GM18520 (cell line): ENCODE results near the gene GRID1.

Source experiments
- ATAC-seq: cut with Tn5 transposase; IDR thresholded peaks from one replicate; pipeline ENCODE4 v1.9.1; 2021; ENCODE audit not compliant: unreplicated experiment

Gene GRID1

DNA sequence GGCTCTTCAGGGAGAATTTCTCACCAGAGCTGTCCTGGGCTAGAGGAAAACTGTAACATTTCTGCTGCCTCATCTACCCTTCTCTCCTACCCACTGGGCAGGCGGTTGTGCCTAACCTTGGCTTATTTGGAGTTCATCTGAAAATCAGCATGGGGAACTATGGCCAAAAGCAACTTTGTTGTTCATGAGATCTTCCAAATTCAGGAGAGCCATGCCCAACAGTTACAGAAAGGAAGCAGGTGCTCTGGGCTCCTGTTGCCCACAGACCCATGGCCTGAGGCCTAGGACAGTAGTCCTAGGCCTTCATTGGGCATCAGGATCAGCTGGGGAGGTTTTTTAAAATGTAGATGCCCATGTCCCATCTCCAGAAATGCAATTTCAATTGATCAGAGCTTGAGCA, 85.2 kb downstream of the GRID1 start:
- no peak for ATAC-seq

DNA sequence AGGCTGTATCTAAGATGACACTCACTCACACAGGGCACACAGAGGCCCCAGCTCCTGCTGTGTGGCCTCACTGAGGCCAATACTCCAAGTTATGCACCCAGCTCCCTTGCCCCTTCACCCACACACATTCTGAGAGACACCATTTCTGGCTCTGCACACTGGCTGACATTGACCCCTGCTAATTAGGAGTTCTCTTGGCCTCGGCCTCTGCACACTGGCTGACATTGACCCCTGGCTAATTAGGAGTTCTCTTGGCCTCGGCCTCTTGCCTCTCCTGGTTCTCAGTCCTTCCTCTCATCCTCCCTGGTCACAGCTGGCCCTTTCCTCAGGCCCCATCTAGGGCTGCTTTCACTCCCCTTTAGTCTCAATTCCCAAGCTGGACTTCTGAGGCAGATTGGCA, 97.3 kb downstream of the GRID1 start:
- no peak for ATAC-seq

DNA sequence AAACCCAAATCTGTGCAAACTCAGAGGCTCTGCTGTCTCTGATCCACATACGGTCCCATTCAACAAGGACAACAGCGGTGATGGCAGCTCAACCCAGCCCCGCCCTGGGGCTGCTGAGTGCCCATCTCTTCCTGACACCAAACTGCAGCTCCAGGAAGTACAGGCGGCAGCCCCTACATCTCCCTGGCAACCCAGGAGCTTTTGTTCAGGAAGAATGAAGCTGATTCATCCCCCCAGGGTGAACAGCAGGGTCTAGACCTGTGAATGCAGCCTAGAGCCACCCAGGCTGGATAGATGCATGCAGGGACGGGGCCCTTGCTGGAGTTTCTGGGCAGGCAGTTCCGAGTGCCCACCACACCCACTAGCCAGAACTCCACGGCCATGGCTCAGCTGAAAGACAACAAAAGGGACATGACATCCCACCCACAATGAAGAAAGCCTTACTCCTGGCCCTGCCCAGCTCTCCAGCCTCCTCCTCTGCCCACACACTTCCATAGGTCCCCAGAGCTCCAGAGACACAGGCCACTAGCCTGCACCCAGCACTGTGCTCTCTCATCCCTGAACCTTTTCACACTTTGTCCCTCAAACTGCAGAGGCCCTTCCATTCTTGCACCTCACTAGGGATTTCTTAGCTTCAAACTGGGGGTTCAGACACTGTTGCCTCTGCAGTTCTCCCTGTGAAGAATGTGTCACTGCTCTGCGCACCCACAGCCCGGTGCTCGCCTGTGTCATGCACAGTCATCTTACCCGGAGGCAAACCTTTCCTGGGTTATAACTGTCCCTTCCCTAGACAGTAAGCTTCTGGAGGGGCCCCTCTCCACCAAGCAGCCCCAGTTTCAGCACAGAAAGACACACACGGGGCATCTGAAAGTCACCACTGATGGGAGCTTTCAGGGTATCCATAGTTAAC, 99.1 kb downstream of the GRID1 start:
- ATAC-seq: no peak

DNA sequence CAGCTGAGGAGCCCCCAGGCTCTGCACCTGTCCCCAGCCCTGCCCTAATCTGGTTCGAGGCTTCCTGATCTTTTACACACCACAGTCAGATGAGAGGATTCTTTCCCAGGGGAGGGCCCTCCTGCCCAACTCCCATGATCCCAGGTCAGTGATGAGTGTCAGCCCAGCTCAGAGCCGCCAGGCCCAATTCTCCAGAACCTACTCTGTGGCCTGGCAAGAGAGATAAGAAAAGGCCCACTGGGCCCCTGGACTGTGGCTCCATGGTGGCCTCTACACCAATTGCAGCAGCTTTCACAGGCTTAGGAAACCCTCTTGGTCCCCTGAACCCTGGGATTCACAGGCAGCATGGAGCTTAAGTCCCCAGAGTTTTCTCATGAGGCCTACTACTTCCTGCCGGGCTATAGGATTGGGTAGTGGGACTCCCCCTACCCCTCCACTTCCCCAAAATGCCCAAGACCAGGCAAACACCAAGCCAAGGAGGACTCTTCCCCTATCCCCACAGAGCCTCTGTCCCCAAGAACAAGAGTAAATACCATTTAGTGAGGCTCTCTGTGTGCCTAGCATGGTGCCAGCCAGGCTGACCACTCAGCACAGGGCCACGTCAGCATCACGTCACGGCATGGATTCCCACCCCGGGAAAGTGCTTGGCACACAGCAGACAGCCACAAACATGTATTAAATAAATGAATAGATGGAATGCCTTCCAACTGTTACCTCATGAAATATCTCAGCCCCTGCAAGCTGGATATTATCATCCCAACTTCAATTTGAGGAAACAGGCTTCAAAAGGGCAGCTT, 100.0 kb downstream of the GRID1 start:
- ATAC-seq: no peak

DNA sequence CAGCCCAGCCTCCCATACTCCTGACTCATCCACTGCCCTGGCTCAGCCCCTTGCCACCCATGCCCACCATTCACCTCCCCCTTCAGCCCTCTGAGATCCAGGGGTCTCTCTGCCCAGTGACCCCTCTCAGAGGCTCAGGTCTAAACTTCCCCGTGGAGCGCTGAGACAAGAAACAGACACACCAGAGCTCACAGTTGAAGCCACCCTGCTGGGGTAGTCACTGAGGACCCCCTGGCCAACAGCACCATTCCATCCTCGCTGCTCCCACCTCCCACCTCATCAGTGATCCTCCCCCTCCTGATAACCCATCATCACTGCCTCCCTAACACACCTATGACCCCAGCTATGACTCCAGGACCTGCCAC, 100.7 kb downstream of the GRID1 start:
- ATAC-seq: no peak

DNA sequence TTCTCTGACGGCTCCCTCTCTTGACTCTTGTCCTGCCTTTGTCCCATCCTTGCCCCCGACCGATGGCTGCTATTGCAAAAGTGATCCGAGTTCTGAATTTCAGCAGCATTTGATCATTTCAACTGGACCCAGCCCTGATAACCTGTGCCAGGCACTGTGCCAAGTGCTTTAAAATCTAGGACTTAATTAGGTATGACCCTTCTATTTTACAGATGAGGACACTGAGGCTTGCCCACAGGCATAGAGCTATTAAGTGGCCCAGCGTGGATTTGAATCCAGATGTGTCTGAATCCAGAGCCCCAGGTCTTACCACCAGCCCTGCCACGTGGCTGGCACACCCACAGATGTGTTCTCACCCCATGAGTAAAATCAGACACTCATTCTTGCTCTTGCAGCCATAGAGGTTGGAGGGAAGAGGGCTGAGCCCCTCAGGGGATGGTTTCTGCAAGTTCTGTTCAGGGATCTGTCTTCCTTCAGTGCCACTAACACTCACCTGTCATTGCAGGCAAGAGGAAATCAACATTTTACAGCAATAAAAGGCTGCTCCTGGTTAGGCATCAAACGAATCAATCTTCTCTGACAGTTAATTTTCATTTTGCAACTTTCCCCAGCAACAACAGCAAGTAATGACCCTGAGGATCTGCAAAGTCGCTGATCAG, 101.2 kb downstream of the GRID1 start:
- ATAC-seq: no peak

DNA sequence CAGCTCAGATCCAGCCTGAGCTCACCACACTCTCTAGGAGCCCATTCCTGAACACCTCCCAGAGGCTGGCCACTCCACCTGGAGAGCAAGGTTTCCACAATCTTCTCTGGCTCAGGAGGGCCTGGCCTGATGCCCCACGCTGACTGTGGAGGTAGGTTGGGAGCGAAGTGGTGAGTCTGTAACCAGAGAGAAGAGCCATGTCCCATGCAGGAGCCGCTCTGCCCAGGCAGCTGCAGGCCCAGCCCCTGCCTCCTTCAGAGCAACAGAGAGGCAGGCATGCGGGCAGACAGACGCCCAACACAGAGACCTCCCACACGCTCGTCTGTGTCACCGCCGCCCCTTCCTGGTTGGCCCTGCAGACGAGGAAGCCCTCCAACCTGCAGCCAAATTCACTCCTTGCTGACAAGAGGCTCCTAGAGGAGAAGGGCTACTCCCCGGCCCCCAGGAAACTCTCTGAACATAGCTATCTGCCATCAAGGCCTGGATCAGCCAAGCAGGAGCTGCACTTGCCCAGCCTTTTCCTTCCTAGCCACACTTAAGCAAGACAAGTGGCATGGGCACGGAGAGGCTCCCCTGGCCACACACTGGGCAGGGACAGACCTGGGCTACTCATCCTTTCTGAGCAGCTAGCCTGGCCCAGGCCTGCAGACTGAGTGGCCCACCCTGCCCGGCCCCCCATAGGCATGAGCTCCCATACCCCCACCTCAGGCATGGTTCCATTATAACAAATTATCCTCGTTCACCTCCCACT, 101.9 kb downstream of the GRID1 start:
- no peak for ATAC-seq

DNA sequence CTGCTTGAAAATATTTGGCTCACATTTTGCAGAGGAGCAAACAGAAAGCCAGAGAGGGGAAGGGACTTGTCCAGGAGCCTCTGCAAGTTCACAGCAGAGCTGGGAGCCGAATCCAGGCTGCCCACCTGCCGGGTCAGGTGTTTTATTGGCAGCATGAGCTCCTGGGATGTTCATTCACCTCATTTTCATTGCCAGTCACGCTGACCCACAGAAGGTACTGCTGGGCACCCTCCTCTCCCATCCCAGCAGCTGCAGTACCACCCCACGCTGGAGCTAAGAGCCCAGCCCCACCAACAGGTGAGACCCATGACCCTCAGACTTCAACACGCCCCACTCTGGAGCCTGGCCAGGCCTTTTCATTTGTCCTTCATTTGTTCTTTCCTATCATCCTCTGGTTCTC, 102.7 kb downstream of the GRID1 start:
- no peak for ATAC-seq

DNA sequence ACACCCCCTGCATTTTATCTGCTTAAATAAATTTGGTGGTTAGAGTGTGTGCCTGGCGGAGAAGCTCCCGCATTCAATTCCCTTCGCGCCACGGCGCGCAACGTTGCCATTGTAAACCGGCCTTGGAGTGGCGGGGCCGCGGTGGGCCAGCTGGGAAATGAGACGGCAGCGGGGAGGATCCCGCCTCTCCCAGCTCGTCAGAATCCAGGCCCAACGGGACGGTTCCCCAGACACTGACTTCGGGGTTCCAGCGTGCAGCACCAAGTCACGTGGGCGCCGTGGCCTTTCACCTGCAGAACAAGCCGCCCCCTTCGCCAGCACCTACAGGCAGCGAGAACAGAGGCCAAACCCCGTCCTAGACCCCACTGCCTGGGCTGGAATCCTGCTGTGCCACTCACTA, 103.4 kb downstream of the GRID1 start:
- ATAC-seq: no peak

DNA sequence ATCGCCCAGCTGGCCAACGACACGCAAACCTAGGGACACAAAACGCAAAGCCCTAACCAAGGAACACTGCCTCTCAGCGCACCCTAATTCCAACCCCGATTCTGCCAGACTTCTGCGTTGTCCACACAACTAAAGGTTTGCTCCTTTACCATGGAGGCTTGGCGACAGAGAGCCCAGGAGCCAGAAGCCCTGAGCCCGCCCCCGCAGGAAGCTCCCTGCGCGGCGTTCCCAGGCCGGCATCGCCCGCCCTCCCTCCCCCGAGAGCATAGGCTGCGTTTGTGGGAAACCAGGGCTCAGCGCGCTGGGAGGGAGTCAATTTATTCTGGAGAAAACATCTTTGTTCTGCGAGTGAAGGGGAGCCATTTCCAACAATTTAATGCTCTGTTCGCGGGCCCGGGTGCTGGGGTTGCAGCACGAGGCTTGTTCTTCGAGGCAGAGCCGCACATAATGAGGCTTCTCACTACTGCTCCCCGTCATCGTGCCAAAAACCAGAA, 103.9 kb downstream of the GRID1 start:
- ATAC-seq: no peak

DNA sequence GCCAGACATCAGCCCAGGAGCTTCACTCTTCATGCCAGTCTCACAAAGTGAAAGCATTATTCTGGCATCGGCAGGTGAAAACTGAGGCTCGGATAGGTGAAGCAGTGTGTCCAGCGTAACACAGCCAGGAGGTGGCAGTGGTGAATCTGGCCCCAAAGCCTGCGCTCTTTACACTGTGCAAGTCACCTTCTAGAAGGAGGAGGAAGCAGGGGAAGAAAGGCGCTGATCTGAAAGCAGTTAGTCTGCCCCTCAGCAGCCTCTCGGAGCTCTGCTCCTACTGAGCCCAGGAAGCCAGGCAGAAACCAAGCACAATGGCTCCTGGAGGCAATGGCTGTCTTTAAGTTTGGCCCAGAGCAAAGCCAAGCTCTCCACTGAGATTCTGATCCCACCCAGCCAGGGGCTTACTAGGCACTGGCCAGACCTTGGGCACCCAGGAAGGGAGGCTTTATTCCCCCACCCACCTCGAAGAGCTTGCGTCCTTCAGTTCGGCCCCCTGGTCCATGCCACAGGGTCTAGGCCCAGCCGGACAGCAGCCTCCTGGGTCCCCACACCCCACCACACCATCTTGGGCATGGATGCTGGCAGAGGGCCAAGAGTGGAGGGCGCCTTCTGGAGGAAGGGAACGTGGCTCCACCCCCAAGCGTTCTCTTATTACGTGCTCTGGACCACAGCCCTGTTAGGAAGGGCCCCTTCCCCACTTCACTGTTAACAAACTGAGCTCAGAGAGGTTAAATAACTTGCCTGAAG, 104.5 kb downstream of the GRID1 start:
- ATAC-seq: no peak

DNA sequence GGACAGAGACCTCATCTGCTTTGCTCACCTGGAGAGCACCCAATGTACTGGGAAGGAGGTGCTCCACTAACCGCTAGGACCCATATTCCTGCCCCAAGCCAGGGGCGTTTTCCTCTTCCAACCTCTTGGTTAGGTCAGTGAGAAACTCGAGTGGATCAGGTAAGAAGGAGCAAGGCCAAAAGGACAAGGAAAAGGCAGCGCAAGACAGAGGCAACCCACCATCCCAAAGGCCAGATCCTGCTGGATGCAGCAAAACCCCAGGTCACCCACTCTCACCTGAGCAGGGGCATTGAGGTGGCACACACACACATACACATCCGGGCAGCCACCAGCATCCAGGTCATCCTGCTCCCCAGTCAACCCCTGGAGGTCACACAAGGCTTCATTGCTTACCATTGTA, 105.1 kb downstream of the GRID1 start:
- no peak for ATAC-seq

DNA sequence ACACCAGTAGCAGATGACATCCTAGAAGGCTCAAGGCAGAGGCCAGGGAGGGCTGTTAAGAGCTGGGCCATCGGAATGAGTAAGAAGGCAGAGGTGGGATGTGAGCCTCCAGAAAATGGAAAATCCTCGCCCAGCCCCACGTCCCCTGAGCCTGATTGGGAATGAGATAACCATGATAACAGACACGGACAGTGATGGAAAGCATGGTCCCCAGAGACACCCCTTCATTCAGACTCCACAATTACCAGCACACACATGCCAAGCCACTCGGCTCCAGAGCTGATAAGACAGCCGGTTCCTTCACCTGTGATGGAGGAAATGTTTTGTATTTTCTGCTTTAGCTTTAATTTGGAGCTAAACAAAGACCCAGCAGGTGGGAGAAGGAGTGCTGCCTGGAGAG, 106.0 kb downstream of the GRID1 start:
- ATAC-seq: no peak

DNA sequence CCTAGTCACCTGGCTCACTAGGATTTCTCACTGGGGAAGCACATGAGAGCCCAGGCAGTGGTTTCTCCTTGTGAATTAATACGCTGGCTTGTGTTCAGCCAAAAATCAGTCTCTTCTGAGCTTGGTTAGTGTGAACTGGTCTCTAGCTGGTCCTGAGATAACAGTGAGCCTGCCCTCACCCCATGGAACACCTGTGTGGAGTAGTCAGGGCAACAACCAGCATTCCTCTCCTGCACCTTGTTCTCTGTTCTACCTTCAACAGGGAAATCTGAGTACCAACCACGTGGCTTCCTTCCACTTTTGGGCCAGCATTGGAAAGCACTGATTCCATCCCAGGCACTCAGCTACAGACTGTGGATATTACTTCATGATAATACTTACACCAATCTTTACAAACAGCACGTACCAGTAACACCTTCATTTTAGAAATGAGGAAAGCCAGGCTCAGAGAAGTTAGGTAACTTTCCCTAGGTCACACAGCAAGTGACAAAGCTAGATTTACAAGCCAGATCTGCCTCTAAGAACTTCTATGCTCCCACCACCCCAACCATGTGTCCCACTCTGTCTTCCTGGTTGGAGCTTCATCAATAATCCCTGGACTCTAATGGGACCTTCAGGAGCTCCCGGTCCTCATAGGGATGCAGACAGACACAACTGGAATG, 106.6 kb downstream of the GRID1 start:
- ATAC-seq: no peak

DNA sequence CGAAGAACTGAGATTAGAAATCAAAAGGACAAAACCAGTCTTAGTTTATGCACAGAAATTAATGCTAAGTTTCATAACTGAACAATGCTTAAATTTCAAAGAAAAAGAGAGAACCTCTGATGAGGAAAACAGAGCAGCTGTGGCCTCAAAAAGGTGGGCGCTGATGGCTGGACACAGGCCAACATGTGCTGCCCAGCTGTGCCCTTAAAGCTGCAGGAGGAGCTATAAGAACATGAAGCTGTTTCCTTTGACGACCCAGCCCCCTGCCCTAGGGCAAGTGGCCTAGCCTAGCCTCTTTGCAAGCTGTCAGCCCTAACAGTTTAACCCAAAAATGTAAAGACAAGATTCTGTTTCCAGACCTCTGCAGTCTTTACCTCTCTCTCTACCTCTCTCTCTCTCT, 107.7 kb downstream of the GRID1 start:
- ATAC-seq: no peak

DNA sequence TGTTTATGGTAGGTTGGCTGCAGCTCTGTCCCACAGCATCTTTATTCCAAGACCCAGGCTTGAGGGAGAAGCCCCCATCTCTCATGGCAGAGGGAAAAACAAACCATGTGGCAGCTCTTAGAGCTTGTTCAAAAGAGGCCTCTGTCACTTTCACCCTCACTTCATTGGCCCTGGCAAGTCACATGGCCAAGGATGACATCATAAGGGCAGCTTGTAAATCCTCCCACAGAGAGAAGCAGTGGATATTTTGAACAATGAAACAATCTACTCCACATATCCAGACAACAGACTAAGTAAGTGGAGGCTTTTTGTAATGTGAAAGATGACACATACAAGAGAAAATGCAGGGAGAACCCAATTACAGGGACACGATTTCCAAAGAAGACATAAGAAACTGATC, 108.1 kb downstream of the GRID1 start:
- ATAC-seq: no peak

DNA sequence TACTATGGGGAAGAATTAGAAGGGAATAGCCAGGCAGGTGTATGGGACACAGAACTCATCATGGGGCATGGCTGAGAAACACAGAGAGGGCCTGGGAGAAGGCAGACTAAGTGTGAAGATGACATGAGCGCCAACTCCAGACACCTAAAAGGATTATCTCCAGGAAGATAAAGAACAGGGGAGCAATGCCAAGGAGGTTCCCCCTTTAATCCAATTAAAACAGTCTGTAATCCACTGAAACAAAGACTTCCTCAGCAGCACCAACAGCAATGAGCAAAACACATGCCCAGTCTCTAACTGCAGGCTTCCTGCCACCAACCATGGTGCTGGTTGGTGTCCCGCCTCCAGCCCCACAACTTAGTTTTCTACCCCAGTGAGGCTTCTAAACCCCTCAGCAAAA, 108.9 kb downstream of the GRID1 start:
- ATAC-seq: no peak

DNA sequence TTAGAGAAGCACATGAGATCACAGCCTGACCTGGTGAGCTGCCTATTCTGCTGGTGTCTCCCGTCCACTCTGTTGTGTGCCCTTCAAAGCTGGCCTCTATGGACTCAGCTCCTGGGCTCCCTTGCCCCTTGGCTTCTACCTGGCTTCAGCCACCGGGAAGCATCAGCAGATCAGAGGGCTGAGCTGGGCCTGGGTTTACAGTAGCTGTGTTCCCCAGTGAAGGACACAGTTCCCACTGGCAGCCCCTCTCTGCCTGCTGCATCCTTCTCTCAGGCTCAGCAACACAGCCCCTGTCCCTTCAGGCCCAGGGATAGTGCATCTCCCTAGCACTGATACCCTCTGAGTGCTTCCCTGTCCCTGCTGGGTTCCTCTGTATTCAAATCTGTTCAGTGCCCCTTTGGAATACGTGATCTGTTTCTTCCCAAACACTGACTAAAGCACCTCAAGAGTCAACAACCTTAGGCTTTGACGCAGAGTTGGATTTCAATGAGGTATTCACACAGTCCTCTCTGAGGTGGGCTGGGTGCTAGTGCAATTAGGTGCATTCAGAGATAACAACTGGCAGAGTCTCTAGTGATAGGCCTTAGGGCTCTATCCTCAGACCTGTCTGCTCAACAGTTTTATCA, 109.8 kb downstream of the GRID1 start:
- no peak for ATAC-seq
